ENCODE results near the gene OR2J2. TPM values are rescaled to one million over a fixed set of nuclear protein-coding genes. Genes with fewer than 3 reads are reported as not detected.
"Not testable (repeated sequence)": the region's sequence is repeated elsewhere in the genome, so short reads cannot be mapped to it uniquely, and the experiment has no call there.

Gene OR2J2
- total RNA-seq, 1 experiment from 2014 or later = not detected

DNA sequence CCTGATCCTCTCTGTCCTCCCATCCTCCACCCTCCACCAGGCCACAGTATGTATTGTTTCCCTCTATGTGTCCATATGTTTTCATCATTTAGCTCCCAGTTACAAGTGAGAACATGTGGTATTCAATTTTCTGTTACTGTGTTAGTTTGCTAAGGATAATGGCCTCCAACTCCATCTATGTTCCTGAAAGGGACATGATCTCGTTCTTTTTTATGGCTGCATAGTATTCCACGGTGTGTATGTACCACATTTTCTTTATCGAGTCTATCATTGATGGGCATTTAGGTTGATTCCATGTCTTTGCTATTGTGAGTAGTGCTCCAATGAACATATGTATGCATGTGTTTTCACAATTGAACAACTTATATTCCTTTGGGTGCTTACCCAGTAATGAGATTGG lies 21.3 kb upstream of the OR2J2 start:
- RAD21 ChIA-PET (ENCODE audit: low non-redundant PET in 1 of 2, low total read pairs in 2 of 2, uncharacterized antibody in 2 of 2, unreplicated experiment in 2 of 2); POLR2A ChIA-PET; H2AFZ ChIP-seq (ENCODE audit: low read depth, low read length, poor library complexity, severe bottlenecking); H3K9me3 ChIP-seq (ENCODE audit: control insufficient read depth in 1 of 2, insufficient read depth in 1 of 2, low read depth in 1 of 2, low read length in 2 of 2); H3K4me1 ChIP-seq (ENCODE audit: control insufficient read depth in 1 of 2, insufficient read depth in 2 of 2, low read length in 2 of 2); H3K27me3 ChIP-seq (ENCODE audit: insufficient read depth, low read length); H3K4me3 ChIP-seq (replicated peaks in 1 of 2; ENCODE audit: low read depth in 1 of 2, low read length in 2 of 2); H3K79me2 ChIP-seq (ENCODE audit: insufficient read depth, low read length); BruUV-seq (replicated peaks); H3K9me2 ChIP-seq (ENCODE audit: insufficient read depth); intact Hi-C loops (cut with micrococcal nuclease); H3K9ac ChIP-seq (ENCODE audit: low read length); DNase-seq (ENCODE audit: low read depth, low spot score); ATAC-seq; CTCF ChIA-PET; H3K36me3 ChIP-seq (ENCODE audit: control insufficient read depth in 1 of 2, insufficient read depth in 2 of 2, low read length in 2 of 2); H3K4me2 ChIP-seq (ENCODE audit: low read length); H4K20me1 ChIP-seq (ENCODE audit: insufficient read depth); H3K27ac ChIP-seq (ENCODE audit: low read depth, low read length): not testable (repeated sequence)

DNA sequence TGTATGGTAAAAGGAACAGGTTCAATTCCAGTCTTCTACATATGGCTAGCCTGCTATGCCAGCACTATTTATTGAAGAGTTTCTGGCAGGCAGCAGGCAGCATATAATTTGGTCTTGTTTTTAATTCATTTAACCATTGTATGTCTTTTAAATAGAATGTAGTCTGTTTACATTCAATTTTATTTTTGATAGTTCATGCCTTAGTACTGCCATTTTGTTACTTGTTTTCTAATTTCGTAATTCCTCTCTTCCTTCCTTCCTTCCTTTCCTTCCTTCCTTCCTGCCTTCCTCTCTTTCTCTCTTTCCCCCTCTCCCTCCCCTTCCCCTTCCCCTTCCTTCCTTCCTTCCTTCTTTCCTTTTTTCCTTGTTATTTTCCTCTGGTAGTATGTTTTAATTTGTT lies 17.6 kb upstream of the OR2J2 start:
- no peak overlapping the region for H3K27ac ChIP-seq (ENCODE audit: low read depth, low read length)
- no peaks in the 10 kb centered on the region for H3K4me1 ChIP-seq (ENCODE audit: control insufficient read depth in 1 of 2, insufficient read depth in 2 of 2, low read length in 2 of 2)
- H3K27me3 ChIP-seq (ENCODE audit: insufficient read depth, low read length) = no peaks in the 10 kb centered on the region
- CTCF ChIA-PET = no interaction called here
- H3K9me3 ChIP-seq (ENCODE audit: control insufficient read depth in 1 of 2, insufficient read depth in 1 of 2, low read depth in 1 of 2, low read length in 2 of 2) = no peaks in the 10 kb centered on the region
- no peak overlapping the region for H3K4me2 ChIP-seq (ENCODE audit: low read length)
- POLR2A ChIA-PET = no interaction called here
- DNase-seq (ENCODE audit: low read depth, low spot score) (no peak), ATAC-seq (no peak)
- H3K79me2 ChIP-seq (ENCODE audit: insufficient read depth, low read length) = no peaks in the 10 kb centered on the region
- no TSS peak for BruUV-seq (replicated peaks)
- intact Hi-C loops (cut with micrococcal nuclease) = no loop called here
- H3K9ac ChIP-seq (ENCODE audit: low read length) = no peak overlapping the region
- TF ChIP-seq, protein P1, sequence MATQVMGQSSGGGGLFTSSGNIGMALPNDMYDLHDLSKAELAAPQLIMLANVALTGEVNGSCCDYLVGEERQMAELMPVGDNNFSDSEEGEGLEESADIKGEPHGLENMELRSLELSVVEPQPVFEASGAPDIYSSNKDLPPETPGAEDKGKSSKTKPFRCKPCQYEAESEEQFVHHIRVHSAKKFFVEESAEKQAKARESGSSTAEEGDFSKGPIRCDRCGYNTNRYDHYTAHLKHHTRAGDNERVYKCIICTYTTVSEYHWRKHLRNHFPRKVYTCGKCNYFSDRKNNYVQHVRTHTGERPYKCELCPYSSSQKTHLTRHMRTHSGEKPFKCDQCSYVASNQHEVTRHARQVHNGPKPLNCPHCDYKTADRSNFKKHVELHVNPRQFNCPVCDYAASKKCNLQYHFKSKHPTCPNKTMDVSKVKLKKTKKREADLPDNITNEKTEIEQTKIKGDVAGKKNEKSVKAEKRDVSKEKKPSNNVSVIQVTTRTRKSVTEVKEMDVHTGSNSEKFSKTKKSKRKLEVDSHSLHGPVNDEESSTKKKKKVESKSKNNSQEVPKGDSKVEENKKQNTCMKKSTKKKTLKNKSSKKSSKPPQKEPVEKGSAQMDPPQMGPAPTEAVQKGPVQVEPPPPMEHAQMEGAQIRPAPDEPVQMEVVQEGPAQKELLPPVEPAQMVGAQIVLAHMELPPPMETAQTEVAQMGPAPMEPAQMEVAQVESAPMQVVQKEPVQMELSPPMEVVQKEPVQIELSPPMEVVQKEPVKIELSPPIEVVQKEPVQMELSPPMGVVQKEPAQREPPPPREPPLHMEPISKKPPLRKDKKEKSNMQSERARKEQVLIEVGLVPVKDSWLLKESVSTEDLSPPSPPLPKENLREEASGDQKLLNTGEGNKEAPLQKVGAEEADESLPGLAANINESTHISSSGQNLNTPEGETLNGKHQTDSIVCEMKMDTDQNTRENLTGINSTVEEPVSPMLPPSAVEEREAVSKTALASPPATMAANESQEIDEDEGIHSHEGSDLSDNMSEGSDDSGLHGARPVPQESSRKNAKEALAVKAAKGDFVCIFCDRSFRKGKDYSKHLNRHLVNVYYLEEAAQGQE (IDR thresholded peaks at IDR 0.05; ENCODE audit: low read depth) = no peak
- TF ChIP-seq YY1 (IDR thresholded peaks at IDR 0.05; ENCODE audit: extremely low read depth, insufficient replicate concordance, low read depth, low read length) (no peak), ELF1 (IDR thresholded peaks at IDR 0.05; ENCODE audit: borderline replicate concordance, low read depth) (no peak), ZFX (IDR thresholded peaks at IDR 0.05) (no peak), ZNF274 (IDR thresholded peaks at IDR 0.05; ENCODE audit: low read depth, low read length) (no peak), RAD21 (IDR thresholded peaks at IDR 0.05; ENCODE audit: low read depth) (no peak), POLR2AphosphoS5 (IDR thresholded peaks at IDR 0.05; ENCODE audit: low read depth, low read length) (no peak), CBX3 (IDR thresholded peaks at IDR 0.05; ENCODE audit: low read depth) (no peak), JUND (IDR thresholded peaks at IDR 0.05) (no peak)
- TF ChIP-seq, protein P2, sequence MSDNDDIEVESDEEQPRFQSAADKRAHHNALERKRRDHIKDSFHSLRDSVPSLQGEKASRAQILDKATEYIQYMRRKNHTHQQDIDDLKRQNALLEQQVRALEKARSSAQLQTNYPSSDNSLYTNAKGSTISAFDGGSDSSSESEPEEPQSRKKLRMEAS (IDR thresholded peaks at IDR 0.05) = no peak
- no peaks in the 10 kb centered on the region for H3K9me2 ChIP-seq (ENCODE audit: insufficient read depth)
- no peaks in the 10 kb centered on the region for H3K36me3 ChIP-seq (ENCODE audit: control insufficient read depth in 1 of 2, insufficient read depth in 2 of 2, low read length in 2 of 2)
- no peaks in the 10 kb centered on the region for H4K20me1 ChIP-seq (ENCODE audit: insufficient read depth)
- no peak overlapping the region for H2AFZ ChIP-seq (ENCODE audit: low read depth, low read length, poor library complexity, severe bottlenecking)
- RAD21 ChIA-PET (ENCODE audit: low non-redundant PET in 1 of 2, low total read pairs in 2 of 2, uncharacterized antibody in 2 of 2, unreplicated experiment in 2 of 2) = no interaction called here
- no peak overlapping the region for H3K4me3 ChIP-seq (replicated peaks in 1 of 2; ENCODE audit: low read depth in 1 of 2, low read length in 2 of 2)

DNA sequence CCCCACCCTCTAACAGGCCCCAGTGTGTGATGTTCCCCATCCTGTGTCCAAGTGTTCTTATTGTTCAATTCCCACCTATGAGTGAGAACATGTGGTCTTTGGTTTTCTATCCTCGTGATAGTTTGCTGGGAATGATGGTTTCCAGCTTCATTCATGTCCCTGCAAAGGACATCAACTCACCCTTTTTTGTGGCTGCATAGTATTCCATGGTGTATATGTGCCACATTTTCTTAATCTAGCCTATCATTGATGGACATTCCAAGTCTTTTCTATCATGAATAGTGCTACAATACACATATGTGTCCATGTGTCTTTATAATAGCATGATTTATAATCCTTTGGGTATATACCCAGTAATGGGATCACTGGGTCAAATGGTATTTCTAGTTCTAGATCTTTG lies 15.5 kb upstream of the OR2J2 start:
- H3K27ac ChIP-seq (ENCODE audit: low read depth, low read length); H3K9me2 ChIP-seq (ENCODE audit: insufficient read depth); H3K9ac ChIP-seq (ENCODE audit: low read length); BruUV-seq (replicated peaks); intact Hi-C loops (cut with micrococcal nuclease); DNase-seq (ENCODE audit: low read depth, low spot score); H3K9me3 ChIP-seq (ENCODE audit: control insufficient read depth in 1 of 2, insufficient read depth in 1 of 2, low read depth in 1 of 2, low read length in 2 of 2); H3K4me1 ChIP-seq (ENCODE audit: control insufficient read depth in 1 of 2, insufficient read depth in 2 of 2, low read length in 2 of 2); H3K4me2 ChIP-seq (ENCODE audit: low read length); ATAC-seq; POLR2A ChIA-PET; H2AFZ ChIP-seq (ENCODE audit: low read depth, low read length, poor library complexity, severe bottlenecking); H3K4me3 ChIP-seq (replicated peaks in 1 of 2; ENCODE audit: low read depth in 1 of 2, low read length in 2 of 2); H3K36me3 ChIP-seq (ENCODE audit: control insufficient read depth in 1 of 2, insufficient read depth in 2 of 2, low read length in 2 of 2); H4K20me1 ChIP-seq (ENCODE audit: insufficient read depth); CTCF ChIA-PET; RAD21 ChIA-PET (ENCODE audit: low non-redundant PET in 1 of 2, low total read pairs in 2 of 2, uncharacterized antibody in 2 of 2, unreplicated experiment in 2 of 2); H3K27me3 ChIP-seq (ENCODE audit: insufficient read depth, low read length); H3K79me2 ChIP-seq (ENCODE audit: insufficient read depth, low read length): not testable (repeated sequence)

Data from HCT116 (cell line).